HG03025 (cell line): Measurements from ENCODE around the gene ERO1B.
"Not testable (repeated sequence)": the region's sequence is repeated elsewhere in the genome, so short reads cannot be mapped to it uniquely, and the experiment has no call there.

Source experiments
- ATAC-seq: cut with Tn5 transposase; IDR thresholded peaks from one replicate; pipeline ENCODE4 v1.9.1; 2021; ENCODE audit warnings: mild to moderate bottlenecking, moderate library complexity; ENCODE audit not compliant: unreplicated experiment, low FRiP score

ERO1B gene

DNA sequence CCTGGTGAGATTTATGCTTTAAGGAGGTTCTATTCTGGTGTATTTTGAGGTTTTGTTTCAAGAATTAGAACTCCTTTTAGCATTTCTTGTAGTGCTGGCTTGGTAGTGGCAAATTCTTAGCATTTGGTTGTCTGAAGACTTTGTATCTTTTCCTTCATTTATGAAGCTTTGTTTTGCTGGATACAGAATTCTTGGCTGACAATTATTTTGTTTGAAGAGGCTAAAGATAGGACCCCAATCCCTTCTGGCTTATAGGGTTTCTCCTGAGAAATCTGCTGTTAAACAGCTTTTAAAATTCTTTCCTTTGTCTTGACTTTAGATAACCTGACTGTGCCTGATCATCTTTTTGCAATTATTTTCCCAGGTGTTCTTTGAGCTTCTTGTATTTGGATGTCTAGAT, 80.8 kb downstream of the ERO1B start:
- ATAC-seq, result no peak

DNA sequence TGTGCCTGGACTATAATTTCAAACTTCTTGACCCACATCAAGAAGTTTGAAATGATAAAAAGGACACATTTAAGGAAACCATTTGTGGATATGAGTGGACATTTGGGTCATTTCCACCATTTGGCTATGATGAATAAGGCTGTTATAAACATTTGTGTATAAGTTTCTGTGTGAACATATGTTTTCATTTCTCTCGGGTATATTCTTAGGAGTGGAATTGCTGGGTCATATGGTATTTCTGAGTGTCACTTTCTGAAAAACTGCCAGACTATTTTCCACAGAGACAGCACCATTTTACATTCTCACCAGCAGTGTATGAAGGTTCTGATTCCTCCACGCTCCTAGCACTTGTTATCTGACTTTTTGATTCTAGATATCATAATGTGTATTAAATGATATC, 88.6 kb downstream of the ERO1B start:
- ATAC-seq, result no peak

DNA sequence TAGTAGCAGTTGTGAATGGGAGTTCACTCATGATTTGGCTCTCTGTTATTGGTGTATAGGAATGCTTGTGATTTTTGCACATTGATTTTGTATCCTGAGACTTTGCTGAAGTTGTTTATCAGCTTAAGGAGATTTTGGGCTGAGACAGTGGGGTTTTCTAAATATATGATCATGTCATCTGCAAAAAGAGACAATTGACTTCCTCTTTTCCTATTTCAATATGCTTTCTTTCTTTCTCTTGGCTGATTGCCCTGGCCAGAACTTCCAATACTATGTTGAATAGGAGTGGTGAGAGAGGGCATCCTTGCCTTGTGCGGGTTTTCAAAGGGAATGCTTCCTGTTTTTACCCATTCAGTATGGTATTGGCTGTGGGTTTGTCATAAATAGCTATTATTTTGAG, 93.7 kb downstream of the ERO1B start:
- not testable (repeated sequence) for ATAC-seq

DNA sequence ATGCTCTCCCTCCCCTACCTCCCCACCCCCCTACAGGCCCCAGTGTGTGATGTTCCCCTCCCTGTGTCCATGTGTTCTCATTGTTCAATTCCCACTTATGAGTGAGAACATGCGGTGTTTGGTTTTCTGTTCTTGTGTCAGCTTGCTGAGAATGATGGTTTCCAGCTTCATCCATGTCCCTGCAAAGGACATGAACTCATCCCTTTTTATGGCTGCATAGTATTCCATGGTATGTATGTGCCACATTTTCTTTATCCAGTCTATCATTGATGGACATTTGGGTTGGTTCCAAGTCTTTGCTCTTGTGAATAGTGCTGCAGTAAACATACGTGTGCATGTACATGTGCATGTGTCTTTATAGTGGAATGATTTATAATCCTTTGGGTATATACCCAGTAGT, 95.3 kb downstream of the ERO1B start:
- not testable (repeated sequence) for ATAC-seq

DNA sequence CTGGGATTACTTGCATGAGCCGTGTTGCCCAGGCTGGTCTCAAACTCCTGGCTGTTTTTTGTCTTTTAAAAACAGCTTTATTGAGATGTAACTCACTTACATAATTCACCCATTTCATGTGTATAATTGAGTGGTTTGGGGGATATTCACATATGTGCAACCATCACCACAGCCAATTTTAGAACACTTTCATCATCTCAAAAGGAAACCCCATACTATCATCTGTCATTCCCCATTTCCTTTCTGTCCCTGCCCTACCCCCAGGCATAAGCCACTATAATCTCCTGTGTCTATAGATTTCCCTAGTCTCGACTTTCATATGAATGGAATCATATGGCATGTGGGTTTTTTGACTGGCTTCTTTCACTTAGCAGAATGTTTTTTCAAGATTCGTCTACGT, 96.1 kb downstream of the ERO1B start:
- ATAC-seq, result no peak

DNA sequence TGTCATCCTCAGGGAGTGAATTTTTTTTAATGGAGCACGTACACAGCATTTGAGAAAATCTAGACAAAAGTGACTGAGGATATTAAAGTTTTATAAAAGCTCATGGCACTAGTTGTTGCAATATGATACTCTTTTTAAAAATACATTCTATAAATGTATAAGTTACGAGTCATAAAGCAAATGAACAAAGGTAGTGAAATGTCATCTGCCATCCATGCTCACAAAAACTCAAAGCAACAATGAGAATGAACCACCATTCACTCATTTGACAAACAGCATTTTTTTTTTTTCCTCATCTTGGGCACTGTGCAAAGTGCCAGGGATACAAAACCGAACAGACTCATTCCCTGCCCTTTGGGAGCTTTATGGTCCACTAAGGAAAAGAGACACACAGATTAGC, 100.7 kb downstream of the ERO1B start:
- no peak for ATAC-seq

DNA sequence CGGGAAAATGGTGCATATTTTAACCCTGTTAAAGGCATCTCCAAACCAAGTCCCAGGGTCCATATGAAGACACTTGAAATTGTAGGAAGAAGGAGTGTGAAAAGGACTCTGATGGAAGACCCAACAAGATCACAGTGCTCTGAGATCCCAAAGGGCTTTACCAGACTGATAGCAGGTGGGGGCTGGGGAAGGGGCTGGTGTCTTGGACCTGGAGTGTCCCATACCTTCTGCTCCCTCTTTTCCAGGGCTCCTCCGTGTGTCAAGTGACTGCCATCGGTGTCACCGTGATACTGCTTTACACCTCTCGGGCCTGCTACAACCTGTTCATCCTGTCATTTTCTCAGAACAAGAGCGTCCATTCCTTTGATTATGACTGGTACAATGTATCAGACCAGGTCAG, 102.1 kb downstream of the ERO1B start:
- ATAC-seq, result no peak

DNA sequence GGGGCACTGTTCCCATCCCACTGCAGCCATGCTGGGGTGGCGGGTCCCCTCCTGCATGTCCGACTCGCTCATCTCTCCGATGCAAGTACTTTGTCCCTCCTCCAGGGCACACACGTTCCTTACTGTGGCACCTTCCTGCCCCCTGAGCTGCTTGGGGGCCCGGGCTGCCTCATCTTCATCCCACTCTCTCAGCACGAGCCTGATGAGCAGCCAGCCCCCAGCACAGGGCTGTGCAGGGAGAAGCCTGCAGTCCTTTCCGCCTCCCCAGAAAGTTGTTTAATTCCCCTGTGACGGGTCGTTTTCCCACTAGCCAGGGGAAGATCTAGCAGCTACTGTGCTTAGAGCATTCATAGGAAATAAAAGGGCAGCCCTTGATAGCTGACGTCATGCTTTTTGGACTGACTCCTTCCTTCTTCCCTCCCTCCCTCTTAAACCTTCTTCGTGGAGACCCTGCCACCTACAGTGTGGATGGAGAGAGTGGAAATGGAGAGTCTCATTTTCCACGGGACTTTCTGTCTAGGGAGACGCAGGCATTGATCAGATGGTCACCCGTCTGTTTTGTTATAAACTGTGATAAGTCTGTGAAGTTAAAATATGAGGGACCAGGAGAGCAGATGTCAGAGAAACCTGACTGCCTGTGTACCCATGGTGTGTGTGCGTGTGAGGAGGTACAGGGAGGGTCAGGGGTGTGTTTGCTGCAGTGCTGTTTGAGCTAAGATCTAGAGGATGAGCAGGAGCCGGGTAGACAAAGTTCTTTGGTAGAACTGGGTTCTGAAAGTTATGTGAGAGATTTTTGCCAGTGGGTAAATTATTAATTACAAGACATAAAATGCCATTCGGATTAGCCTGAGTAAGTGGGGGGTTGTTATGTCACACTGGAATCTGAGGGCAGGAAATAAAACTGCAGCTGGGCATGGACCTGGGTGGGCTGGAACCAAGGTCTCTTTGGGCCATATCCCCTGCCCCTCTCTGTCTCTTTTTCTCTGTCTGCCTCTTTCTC, 105.1 kb downstream of the ERO1B start:
- ATAC-seq, result no peak

DNA sequence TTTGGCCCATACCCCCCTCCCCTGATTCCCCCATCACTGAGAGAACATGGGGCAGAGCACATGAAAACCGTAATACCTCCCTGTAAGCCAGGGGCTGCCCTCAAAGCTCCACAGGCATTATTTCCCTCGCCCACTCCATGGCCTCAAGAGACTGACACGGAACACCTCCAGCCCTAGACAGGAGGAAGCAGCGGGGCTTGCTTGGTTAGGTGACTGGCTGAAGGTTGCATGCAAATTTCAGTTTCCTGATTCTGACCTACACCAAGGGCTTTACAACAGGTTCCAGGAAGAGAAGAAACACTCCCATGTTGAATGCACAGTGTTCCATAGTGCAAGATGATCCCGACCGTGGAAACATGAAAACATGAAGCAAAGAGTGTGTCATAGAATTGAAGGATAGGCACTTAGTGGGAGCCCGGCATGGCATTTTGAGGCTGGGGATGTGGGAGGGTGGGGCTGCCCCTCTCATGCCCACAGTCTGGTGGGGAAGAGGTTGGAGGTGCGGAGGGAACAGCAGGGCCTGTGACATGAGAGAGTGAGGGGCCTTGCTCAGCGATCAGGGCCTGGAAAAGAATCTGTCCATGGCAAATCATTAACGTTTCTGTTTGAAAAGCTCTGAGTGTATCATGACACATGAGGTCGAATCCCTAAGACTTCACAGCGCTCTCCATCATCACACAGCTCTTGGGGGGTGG, 106.0 kb downstream of the ERO1B start:
- peak; percentile 66 for ATAC-seq

DNA sequence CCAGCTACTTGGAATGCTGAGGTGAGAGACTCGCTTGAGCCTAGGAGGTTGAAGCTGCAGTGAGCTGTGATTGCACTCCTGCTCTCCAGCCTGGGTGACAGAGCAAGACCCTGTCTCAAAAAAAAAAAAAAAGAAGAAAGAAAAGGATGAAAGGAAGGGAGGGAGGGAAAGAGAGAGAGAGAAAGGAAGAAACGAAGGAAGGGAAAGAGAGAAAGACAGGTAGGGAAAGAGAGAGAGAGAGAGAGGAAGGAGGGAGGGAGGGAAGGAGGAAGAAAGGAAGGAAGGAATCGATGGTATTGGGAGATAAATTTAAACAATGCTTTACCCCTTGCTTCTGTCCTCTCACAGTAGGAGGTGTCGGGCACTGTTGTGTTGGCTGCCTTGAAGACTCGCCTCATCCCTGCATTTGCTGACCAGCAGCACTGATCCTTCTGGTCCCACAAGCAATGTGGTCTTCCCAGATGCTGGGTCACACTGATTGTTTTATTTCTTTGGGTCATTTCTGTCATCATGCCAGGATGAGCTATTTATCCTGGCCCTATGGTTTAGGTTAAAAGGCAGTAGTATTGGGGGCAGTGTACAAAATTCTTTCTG, 108.5 kb downstream of the ERO1B start:
- ATAC-seq, result no peak

DNA sequence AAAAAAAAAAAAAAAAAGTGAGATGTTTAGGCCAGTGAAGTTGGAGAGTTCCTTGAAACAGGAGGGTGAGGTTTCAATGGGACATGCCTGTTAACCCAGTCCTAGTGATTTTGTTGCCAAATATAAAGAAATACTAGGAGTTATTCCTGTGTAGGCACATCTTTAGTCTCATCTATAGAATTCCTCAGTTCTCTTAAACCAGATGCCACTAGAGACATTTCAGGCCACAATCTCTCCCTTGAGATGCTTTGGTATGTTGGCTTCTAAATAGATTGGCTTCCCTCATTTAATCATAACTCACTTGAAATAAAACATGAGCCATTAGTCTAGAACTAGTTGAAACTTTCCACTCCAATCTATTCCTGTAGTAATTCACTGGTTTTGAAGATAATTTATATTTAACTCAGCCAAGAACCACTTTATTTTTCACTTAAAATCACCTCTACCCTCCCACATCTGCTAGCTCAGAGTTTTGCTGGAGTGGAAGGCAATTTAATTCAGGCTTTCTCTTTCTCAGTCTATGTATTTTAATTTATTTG, 109.6 kb downstream of the ERO1B start:
- ATAC-seq, result no peak

DNA sequence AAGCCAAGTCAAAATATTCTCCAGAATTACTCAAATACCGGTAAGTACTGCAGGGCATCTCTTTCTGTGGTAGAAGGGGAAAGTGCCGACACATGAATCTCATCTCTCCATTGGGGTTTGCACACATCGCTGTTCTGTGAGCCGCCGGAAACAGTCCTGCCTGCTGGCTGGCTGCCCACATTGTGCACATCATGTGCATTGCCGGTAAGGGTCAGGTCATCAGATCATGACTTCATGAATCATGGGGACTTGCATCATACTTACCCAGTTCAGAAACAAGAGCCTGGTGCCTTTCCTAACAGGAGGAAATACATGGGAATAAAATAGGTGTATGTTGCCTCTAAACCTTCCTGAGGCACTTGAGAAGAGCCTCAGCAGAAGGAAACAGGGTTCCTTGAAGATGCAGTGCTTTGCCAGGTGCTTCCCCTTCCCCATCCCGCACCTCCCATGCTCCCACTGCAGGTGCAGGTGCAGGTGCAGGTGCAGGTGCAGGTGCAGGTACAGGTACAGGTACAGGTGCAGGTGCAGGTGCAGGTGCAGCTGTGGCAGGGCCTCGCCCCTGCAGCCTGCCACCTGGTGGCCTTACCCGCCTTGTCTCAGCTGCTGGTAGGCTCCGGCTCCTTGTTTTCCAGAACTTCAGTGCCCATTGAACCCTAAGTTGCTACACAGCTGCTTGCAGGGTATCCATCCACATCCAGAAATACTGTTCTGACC, 112.9 kb downstream of the ERO1B start:
- ATAC-seq, result no peak

DNA sequence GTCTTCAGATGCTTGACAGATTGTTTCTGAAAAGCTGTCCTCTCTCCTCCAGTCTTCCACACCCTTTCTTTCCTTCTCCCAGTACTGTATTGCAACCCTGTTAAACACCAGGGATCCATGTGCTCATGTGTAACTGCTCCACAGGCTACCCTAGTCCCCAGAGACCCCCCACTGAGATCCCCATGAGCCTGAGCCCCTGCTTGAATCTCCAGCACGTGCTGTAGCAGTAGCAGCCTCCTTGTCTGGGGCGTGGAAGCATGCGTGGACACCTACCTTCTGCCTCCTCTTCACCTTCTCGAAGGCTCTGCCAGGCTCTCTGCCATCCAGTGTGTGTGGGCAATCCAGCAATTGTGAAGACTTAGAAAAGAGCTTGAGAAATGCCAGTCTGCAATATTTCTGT, 114.2 kb downstream of the ERO1B start:
- ATAC-seq, result no peak

DNA sequence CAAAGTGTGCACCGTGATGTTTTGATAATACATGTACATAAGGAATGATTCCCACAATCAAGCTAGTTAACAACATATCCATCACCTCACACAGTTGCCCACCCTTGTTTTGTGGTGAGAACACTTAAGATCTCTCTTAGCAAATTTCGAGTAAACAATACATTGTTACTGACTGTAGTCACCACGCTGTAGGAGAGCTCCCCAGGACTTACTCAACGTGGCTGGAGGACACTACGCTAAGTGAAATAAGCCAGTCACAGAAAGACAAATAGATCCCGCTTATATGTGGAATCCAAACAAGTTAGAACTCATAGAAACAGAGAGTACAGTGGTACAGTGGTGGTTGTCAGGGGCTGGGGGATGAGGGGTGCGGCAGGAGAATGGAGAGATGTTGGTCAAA, 114.6 kb downstream of the ERO1B start:
- ATAC-seq, result no peak

DNA sequence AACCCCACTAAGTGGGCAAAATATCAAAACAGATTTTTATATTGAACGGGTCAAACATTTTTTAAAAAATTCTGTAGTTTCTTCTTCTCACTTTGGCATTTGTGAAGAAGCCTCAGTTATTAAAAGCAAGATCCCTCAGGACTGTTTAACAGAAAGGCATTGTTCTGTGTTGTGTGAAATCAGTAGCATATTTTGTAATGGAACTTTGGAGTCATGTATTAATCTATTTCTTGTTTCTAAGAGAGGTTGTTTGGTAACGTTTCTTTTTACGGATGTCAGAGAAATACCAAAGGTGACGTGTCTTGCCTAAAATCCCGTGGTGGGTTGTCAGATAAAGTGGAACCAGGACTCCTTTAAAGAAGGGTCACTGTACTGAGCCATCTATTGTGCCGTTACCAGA, 115.7 kb downstream of the ERO1B start:
- no peak for ATAC-seq
